Measurements from ENCODE around the gene CFAP157.

Gene CFAP157

DNA sequence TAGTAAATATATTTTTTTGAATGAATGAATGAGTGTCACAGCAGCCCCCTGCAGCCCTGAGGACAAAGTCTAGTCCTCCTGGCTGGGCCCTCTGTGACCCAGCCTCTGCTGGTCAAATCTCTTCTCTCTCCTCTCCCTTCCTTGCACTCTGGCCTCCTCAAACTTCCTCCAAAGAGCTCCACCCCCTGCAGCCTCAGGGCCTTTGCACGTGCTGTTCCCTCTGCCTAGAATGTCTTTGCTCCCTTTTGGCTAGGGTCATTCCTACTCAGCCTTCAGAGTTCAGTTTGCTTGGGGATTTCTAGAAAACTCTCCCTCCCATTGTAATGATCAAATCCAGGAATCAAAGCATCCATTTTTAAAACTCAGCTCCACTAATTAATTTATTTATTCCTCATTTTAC, 58.6 kb downstream of the CFAP157 start:
- DNase-seq = no peak
